Measurements from ENCODE around the gene SCAANT1.

- TF ChIP-seq, protein P1, sequence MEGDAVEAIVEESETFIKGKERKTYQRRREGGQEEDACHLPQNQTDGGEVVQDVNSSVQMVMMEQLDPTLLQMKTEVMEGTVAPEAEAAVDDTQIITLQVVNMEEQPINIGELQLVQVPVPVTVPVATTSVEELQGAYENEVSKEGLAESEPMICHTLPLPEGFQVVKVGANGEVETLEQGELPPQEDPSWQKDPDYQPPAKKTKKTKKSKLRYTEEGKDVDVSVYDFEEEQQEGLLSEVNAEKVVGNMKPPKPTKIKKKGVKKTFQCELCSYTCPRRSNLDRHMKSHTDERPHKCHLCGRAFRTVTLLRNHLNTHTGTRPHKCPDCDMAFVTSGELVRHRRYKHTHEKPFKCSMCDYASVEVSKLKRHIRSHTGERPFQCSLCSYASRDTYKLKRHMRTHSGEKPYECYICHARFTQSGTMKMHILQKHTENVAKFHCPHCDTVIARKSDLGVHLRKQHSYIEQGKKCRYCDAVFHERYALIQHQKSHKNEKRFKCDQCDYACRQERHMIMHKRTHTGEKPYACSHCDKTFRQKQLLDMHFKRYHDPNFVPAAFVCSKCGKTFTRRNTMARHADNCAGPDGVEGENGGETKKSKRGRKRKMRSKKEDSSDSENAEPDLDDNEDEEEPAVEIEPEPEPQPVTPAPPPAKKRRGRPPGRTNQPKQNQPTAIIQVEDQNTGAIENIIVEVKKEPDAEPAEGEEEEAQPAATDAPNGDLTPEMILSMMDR (IDR thresholded peaks at IDR 0.05) = no peak
- TF ChIP-seq POLR2A (IDR thresholded peaks at IDR 0.05) (no peak), EP300 (IDR thresholded peaks at IDR 0.05; ENCODE audit: low read depth) (no peak), POLR2AphosphoS5 (IDR thresholded peaks at IDR 0.05) (no peak)
Observed at GRCh38 chr3:63936925-63937324, 24.7 kb upstream of the SCAANT1 start.
